ES-I3 (cell line): ENCODE measurements around the gene SCAMP1.
"Not testable (repeated sequence)": the region's sequence is repeated elsewhere in the genome, so short reads cannot be mapped to it uniquely, and the experiment has no call there.

ENCODE experiments used
- H3K36me3 ChIP-seq: 2 replicates; pipeline ENCODE4 v1.6.1; 2013; ENCODE audit warnings: mild to moderate bottlenecking, low read length, control low read depth, moderate library complexity; ENCODE audit not compliant: insufficient read depth
- H3K4me1 ChIP-seq: 2 replicates; pipeline ENCODE4 v1.6.1; 2013; ENCODE audit warnings: mild to moderate bottlenecking, control low read depth, low read length; ENCODE audit not compliant: insufficient read depth
- H3K9ac ChIP-seq: 2 replicates; pipeline ENCODE4 v1.6.1; 2013; ENCODE audit warnings: low read depth, mild to moderate bottlenecking, low read length, moderate library complexity
- H3K9me3 ChIP-seq: 2 replicates; pipeline ENCODE4 v1.6.1; 2013; ENCODE audit warnings: mild to moderate bottlenecking, low read length, moderate library complexity; ENCODE audit not compliant: control insufficient read depth, insufficient read depth

SCAMP1 gene

GRCh38 chr5:78377056-78377717, 16.8 kb downstream of the SCAMP1 start:
- H3K36me3 ChIP-seq: no peaks in the 10 kb centered on the region
- H3K9me3 ChIP-seq: no peaks in the 10 kb centered on the region
- no peaks in the 10 kb centered on the region for H3K4me1 ChIP-seq
- no peak overlapping the region for H3K9ac ChIP-seq

- H3K36me3 ChIP-seq: no peaks in the 10 kb centered on the region
- no peaks in the 10 kb centered on the region for H3K4me1 ChIP-seq
- H3K9me3 ChIP-seq: no peaks in the 10 kb centered on the region
- no peak overlapping the region for H3K9ac ChIP-seq
Measured at GRCh38 chr5:78377718-78378105, 17.3 kb downstream of the SCAMP1 start.

GRCh38 chr5:78387468-78388153, 27.2 kb downstream of the SCAMP1 start:
- no peak overlapping the region for H3K9ac ChIP-seq
- peaks cover 4% of the 10 kb centered on the region; the same call in 1 of the 2 replicates for H3K36me3 ChIP-seq
- no peaks in the 10 kb centered on the region; the same call in 1 of the 2 replicates for H3K9me3 ChIP-seq
- no peaks in the 10 kb centered on the region for H3K4me1 ChIP-seq

GRCh38 chr5:78391357-78391756, 30.9 kb downstream of the SCAMP1 start:
- H3K9ac ChIP-seq, H3K36me3 ChIP-seq, H3K9me3 ChIP-seq, H3K4me1 ChIP-seq: not testable (repeated sequence)

- Histone ChIP-seq H3K36me3 (no peaks in the 10 kb centered on the region), H3K9ac (no peak overlapping the region), H3K9me3 (no peaks in the 10 kb centered on the region), H3K4me1 (no peaks in the 10 kb centered on the region)
Measured at GRCh38 chr5:78397831-78398230, 37.4 kb downstream of the SCAMP1 start.

GRCh38 chr5:78399116-78399515, 38.7 kb downstream of the SCAMP1 start:
- H3K4me1 ChIP-seq: no peaks in the 10 kb centered on the region
- H3K9ac ChIP-seq: no peak overlapping the region
- no peaks in the 10 kb centered on the region for H3K36me3 ChIP-seq
- no peaks in the 10 kb centered on the region for H3K9me3 ChIP-seq

GRCh38 chr5:78404682-78405293, 44.4 kb downstream of the SCAMP1 start:
- Histone ChIP-seq H3K4me1 (0 out of 2 replicates have a peak, but pooled peaks cover 9% of the 10 kb centered on the region), H3K9me3 (no peaks in the 10 kb centered on the region; the same call in 1 of the 2 replicates), H3K9ac (no peak overlapping the region), H3K36me3 (no peaks in the 10 kb centered on the region)

GRCh38 chr5:78405829-78406750, 45.7 kb downstream of the SCAMP1 start:
- H3K9me3 ChIP-seq: no peaks in the 10 kb centered on the region; the same call in 1 of the 2 replicates
- H3K9ac ChIP-seq: no peak overlapping the region
- no peaks in the 10 kb centered on the region for H3K36me3 ChIP-seq
- H3K4me1 ChIP-seq: 0 out of 2 replicates have a peak, but pooled peaks cover 9% of the 10 kb centered on the region

- Histone ChIP-seq H3K9ac (no peak overlapping the region), H3K36me3 (no peaks in the 10 kb centered on the region), H3K9me3 (no peaks in the 10 kb centered on the region; the same call in 1 of the 2 replicates), H3K4me1 (0 out of 2 replicates have a peak, but pooled peaks cover 9% of the 10 kb centered on the region)
Measured at GRCh38 chr5:78407458-78407857, 47.0 kb downstream of the SCAMP1 start.

GRCh38 chr5:78411586-78411985, 51.2 kb downstream of the SCAMP1 start:
- no peaks in the 10 kb centered on the region for H3K4me1 ChIP-seq
- H3K9ac ChIP-seq: no peak overlapping the region
- no peaks in the 10 kb centered on the region; the same call in 1 of the 2 replicates for H3K9me3 ChIP-seq

GRCh38 chr5:78416677-78417425, 56.4 kb downstream of the SCAMP1 start:
- Histone ChIP-seq H3K9ac (no peak overlapping the region), H3K4me1 (no peaks in the 10 kb centered on the region), H3K9me3 (no peaks in the 10 kb centered on the region), H3K36me3 (no peaks in the 10 kb centered on the region)

More at GRCh38 chr5:78411586-78411985, 51.2 kb downstream of the SCAMP1 start:
- H3K36me3 ChIP-seq: no peaks in the 10 kb centered on the region

GRCh38 chr5:78419396-78419795, 59.0 kb downstream of the SCAMP1 start:
- Histone ChIP-seq H3K9me3 (no peaks in the 10 kb centered on the region), H3K4me1 (no peaks in the 10 kb centered on the region), H3K36me3 (no peaks in the 10 kb centered on the region; the same call in 1 of the 2 replicates), H3K9ac (no peak overlapping the region)

- H3K36me3 ChIP-seq: no peaks in the 10 kb centered on the region; the same call in 1 of the 2 replicates
- no peaks in the 10 kb centered on the region for H3K4me1 ChIP-seq
- H3K9ac ChIP-seq: no peak overlapping the region
- H3K9me3 ChIP-seq: no peaks in the 10 kb centered on the region
Measured at GRCh38 chr5:78420548-78420947, 60.1 kb downstream of the SCAMP1 start.
